ENCODE data around the gene KCNMB4. TPM values are rescaled to one million over a fixed set of nuclear protein-coding genes. Genes with fewer than 3 reads are reported as not detected.

The KCNMB4 gene
- 1 to 10 TPM in 1 of 2 donors, under 1 TPM in 1; 0.73 to 1.5 TPM for total RNA-seq
- long read RNA-seq, result 0 reads

DNA sequence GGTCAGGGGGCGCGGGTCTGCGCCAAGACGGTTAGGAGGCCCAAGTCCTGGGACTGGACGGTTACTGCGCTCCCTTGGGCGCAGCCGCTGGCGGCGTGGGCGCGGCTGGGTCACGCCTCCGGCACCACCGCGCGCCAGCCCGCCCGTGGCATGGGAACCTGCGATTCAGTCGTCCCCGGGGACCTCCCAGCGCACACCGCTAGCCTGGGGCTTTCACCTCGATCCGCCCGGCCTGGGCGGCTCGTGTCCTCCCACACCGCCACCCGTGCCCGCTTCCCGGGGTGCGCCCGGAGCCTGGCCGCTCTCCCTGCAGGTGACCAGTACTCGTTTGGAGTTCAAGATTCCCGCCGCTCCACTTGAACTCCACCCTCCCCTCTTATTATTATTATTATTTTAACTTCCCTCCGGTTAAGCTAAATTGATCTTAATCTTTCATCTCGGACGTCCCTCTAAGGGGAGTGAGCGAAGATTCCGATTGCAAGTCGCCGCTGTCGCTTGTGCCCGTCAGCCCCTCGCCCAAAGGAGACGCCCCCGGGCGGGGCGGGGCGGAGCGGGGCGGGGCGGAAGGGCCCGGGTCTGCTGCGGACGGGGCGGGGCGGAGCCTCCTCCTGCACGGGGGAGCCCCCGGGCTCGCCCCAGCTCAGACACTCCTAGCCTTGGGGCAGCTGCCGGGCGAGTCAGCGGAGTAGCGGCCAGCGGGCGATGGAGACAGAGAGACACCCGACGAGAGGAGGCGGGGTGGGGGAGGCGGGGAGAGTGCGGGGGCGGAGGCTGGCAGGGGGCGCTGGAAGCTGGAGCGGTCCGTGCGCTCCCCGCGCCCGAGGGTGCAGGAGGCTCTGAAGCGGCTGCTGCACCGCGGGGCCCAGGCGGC, at the start of gene KCNMB4:
TSS of gene KCNMB4 (plus strand) at position 643 of the 871 bp plus-strand sequence. CDS start 445 bp downstream, outside the sequence.
- ATAC-seq (peak; percentile 79), DNase-seq (peak; percentile 58 to 65)
- intact Hi-C loops (cut with DNase I, micrococcal nuclease), result no loop called here

- ATAC-seq, result no peak
- intact Hi-C loops (cut with DNase I, micrococcal nuclease), result no loop called here
- no peak for DNase-seq
These were observed 48.3 kb upstream of the KCNMB4 start for GRCh38 chr12:70317781-70318180.

DNA sequence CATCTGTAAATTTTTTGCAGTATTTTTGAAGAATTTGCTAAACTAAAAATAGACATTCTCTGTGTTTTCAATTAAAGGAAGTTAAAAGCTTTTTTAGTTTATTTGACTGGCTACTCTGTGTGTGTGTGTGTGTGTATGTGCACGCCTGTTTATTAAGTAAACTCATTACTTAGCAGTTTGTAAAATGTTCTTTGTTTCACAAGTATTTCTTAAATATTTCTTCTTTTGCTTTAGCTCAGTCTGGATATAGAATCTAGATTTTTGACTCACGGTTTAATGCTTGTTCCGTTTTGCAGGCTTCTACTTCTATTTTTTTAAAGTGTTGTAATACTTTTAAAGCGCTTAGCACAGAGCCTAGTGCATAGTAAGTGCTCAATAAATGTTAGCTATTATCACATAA, 46.5 kb upstream of the KCNMB4 start:
- DNase-seq (no peak), ATAC-seq (no peak)
- intact Hi-C loops (cut with DNase I, micrococcal nuclease), result no loop called here

DNA sequence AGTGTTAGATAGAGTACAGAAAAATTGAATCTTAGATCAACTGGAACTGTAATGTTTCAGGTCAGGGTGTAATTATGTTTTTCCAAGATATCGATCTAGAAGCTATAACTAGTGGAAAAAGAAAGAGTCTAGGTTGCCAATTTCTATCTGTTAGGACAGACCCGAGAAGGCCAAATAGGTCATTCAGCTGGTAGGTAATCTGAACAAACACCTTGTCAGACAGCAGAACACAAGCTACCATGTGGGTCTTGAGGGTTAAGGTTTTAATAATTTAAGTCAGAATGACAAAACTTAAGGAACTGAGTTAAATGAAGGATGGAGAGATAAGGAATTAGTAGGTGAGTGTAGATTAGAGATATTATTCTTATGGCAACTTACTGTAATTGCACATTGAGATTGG, 44.9 kb upstream of the KCNMB4 start:
- ATAC-seq, result no peak
- intact Hi-C loops (cut with DNase I, micrococcal nuclease), result no loop called here

DNA sequence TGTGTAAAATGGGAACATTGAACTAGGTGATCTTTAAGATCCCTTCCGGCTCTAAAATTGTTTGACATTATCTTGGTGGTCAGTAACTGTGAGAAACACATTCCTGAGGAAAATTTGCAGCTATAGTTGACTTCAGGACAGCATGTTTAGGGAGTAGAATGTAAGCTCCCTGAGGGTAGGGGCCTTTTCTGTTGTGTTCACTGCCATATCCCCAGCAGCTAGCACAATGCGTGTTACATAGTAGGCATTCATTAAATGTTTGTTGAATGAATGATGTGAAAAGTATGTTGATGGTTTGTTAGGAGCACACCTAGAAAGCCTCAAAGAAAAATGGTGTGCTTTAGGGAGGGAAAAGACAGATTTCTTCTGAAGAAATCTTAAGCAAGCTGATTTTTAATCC, 38.5 kb upstream of the KCNMB4 start:
- intact Hi-C loops (cut with DNase I, micrococcal nuclease), result no loop called here
- no peak for ATAC-seq
- DNase-seq, result no peak

More for the DNA sequence above, 44.9 kb upstream of the KCNMB4 start:
- DNase-seq, result no peak

DNA sequence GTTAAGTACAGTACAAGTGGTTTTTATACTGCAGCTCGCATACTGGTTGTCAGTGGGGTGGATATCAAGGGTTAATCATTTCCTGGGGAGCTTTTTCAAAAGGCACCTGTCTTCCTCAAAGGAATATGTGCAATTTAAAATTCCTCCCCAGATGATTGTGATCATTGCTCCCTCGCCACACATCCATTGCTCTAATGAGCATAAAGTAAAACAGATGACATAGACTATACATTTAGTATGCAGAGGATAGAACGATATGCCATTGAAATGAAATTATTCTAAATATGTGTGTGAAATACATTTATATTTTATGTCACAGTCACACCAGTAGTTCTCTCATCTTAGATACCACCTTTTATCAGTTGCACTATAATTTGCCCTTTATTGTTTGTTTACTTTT, 36.4 kb upstream of the KCNMB4 start:
- ATAC-seq (no peak), DNase-seq (no peak)
- intact Hi-C loops (cut with DNase I, micrococcal nuclease), result no loop called here

DNA sequence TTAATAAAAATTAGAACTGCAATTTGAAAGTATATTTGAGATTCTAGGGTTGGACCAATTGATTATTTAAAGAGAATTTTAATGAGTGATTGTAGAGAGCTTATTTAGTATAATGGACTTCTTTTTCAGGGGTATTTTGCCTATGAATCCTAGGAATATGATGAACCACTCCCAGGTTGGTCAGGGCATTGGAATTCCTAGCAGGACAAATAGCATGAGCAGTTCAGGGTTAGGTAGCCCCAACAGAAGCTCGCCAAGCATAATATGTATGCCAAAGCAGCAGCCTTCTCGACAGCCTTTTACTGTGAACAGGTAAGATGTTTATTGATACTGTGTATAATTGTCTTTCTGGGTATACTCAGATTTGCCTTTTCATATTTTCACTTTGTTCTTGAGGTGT, 35.9 kb upstream of the KCNMB4 start:
- intact Hi-C loops (cut with DNase I, micrococcal nuclease), result no loop called here
- DNase-seq, result no peak
- no peak for ATAC-seq

DNA sequence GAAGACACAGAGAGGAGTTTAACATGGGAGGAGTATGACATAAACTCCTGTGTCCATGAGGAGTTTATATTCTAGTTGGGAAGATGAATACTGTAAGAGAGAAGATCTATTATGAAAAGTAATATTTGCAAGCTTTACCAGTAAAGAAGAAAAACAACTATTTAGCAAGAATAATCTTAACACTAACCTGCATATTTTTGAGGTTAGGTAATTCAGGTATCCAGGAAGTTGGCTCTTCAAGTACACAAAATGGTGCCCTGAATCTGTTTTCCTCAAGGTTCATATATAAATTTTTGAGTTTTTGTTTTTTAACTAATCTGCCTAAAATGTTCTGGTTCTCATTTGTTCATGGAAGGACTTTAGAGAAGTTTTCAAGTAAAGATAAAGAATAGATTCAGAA, 33.9 kb upstream of the KCNMB4 start:
- intact Hi-C loops (cut with DNase I, micrococcal nuclease), result no loop called here
- DNase-seq (no peak), ATAC-seq (no peak)

DNA sequence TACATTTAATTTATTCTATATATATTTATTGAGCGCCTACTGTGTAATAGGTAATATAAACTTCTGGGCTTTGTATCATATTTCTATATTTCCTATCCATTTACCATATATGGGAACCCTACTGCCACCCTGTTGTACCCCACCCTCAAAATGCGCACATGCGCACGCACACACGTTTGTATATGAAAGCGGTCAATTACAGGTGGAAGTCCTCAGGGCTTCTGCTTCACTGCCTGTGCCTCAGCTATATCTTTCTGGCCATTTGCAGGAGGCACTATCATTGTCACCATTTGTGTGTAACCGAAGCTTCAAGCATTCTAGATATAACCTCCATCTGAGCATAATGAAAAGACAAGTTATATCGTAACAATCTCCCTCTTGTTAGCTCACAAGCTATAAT, 31.3 kb upstream of the KCNMB4 start:
- intact Hi-C loops (cut with DNase I, micrococcal nuclease), result no loop called here
- ATAC-seq, result no peak
- DNase-seq, result no peak

DNA sequence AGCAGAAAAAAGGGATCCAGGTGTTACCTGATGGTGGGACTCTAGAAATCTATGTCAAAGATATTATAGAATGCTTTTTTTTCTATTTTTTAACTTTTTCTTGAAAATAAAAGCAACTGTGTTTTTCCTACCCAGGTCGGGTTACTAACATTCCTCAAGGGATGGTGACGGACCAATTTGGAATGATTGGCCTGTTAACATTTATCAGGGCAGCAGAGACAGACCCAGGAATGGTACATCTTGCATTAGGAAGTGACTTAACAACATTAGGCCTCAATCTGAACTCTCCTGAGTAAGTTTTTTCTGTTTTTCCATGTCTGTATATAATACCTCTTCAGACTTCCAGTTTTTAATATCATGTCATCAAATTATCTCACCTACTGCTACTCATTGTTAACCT, 27.6 kb upstream of the KCNMB4 start:
- intact Hi-C loops (cut with DNase I, micrococcal nuclease), result no loop called here
- DNase-seq (no peak), ATAC-seq (no peak)

- ATAC-seq (no peak), DNase-seq (no peak)
- intact Hi-C loops (cut with DNase I, micrococcal nuclease), result loop anchor here in 1 of 2 donors (10.0 kb wide), 1 partner anchor 224 kb away; no protein-coding TSS in a partner anchor
These were observed 15.0 kb upstream of the KCNMB4 start for GRCh38 chr12:70351076-70351475.

GRCh38 chr12:70353780-70354660, 12.1 kb upstream of the KCNMB4 start:
- DNase-seq (no peak), ATAC-seq (no peak)
- intact Hi-C loops (cut with DNase I, micrococcal nuclease), result loop anchor here in 1 of 2 donors (10.0 kb wide), 1 partner anchor 221 kb away; no protein-coding TSS in a partner anchor

DNA sequence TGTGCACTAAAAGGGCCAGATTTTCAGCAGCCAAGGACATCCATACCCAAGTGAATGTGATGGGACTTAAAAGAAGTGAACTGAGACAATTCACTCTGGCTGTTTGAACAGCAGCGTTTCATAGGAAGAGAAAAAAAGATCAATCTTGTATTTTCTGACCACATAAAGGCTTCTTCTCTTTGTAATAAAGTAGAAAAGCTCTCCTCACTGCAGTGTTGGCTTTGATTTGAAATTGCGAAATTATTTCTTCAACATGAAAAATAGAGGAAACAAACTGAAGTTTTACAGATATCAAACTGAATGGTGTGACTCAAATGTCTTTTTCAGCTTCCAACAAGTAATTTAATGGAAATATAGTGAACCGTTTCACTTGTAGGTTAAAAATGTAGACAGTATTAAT, 11.3 kb upstream of the KCNMB4 start:
- ATAC-seq (no peak), DNase-seq (no peak)
- intact Hi-C loops (cut with DNase I, micrococcal nuclease), result loop anchor here in 1 of 2 donors (10.0 kb wide), 1 partner anchor 220 kb away; no protein-coding TSS in a partner anchor

- no peak for DNase-seq
- intact Hi-C loops (cut with DNase I, micrococcal nuclease), result loop anchor here in 1 of 2 donors (10.0 kb wide), 1 partner anchor 219 kb away; no protein-coding TSS in a partner anchor
- no peak for ATAC-seq
These were observed 10.1 kb upstream of the KCNMB4 start for GRCh38 chr12:70355972-70356371.

DNA sequence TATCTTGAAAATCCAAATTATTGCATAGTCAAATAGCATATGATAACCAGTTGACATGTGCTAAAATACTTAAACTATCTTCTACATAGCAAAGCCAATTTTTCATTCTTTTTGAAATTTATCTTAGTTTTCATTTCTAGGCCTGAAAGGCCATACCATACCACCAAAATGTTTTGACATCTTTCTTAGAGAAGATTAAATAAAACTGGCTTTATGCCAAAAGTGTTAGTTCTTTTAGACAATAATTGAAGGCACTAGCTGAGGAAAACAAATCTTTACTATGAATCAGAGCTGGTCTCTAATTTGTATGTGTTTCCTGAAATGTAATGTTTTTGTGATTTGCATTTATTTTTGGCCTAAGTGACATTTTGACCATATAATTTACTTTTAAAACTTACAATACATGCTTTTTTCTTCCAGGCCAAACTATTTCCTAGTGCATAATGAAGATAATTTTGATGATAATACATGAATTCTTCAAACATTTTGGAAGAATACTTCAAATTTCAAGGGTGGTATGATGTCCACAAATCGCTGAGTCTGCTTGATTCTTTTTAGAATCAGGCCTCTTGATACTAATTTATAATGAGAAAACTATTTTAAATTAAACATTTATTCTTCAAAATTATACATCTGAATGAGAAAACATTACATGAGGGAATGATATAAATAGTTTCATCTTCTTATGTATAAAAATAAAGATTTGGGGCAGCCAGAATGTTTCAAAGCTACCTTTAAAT, 6.5 kb upstream of the KCNMB4 start:
- no peak for ATAC-seq
- intact Hi-C loops (cut with DNase I, micrococcal nuclease), result loop anchor here in 1 of 2 donors (10.0 kb wide), 1 partner anchor 215 kb away; no protein-coding TSS in a partner anchor
- no peak for DNase-seq

DNA sequence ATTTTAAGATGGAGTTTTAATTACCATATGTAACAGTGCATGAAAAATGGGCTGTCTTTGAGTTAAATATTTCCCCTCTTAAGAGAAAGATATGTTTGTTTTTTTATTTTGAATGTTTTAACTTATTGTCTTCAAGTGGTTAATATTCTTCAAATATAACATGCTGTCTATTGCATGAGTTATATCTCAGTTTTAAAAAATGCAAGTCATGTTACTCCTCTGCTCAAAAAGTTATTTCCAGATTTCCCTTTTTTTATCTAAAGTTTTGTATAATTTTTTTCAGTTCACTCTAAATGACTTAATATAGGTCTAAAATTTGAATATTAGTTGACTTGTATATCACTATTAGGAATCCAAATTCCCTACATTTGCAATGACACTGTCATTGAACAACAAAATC, 5.9 kb upstream of the KCNMB4 start:
- intact Hi-C loops (cut with DNase I, micrococcal nuclease), result no loop called here

GRCh38 chr12:70364695-70365397, 1.2 kb upstream of the KCNMB4 start:
- ATAC-seq, result no peak
- DNase-seq, result no peak
- intact Hi-C loops (cut with DNase I, micrococcal nuclease), result no loop called here

More for the DNA sequence above, 5.9 kb upstream of the KCNMB4 start:
- ATAC-seq, result no peak
- no peak for DNase-seq

- DNase-seq (no peak), ATAC-seq (no peak)
- intact Hi-C loops (cut with DNase I, micrococcal nuclease), result no loop called here
These were observed 767 bp upstream of the KCNMB4 start for GRCh38 chr12:70365398-70365647.
